KOPT-K1 (cell line): ENCODE results near the gene SLC25A13.

ENCODE experiments used
- H3K27ac ChIP-seq: fragments of 200-600 bp; sonication (generic); 2 replicates; pipeline ENCODE4 v1.5.1; 2016; ENCODE audit warnings: antibody characterized with exemption, mild to moderate bottlenecking, low read depth, low read length; ENCODE audit not compliant: poor library complexity, severe bottlenecking
- H3K36me3 ChIP-seq: fragments of 200-600 bp; sonication (generic); 2 replicates; pipeline ENCODE4 v1.5.1; 2017; ENCODE audit warnings: antibody characterized with exemption, mild to moderate bottlenecking, low read length, moderate library complexity; ENCODE audit not compliant: insufficient read depth
- H3K9me3 ChIP-seq: fragments of 200-600 bp; sonication (generic); 2 replicates; pipeline ENCODE4 v1.5.1; 2017; ENCODE audit warnings: antibody characterized with exemption, low read length, mild to moderate bottlenecking; ENCODE audit not compliant: insufficient read depth, poor library complexity, severe bottlenecking

SLC25A13 gene

DNA sequence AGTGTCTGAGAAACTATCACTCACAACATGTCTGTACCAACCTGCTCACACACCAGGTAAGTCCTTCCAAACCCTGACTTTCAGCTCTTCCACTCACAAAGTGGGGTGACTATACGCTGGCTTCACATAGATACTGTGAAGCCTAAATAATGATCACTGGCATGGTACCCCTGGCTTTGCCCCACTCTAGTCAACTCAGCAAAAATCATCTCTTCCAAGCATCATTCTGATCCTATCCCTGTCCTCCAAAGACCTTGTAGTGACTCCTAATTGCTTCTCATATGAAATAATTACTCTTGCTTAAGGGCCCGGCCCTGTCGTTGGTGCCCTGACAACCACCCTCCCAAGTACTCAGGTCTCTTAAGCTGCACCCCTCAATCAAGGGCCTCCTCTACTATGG lies 97.8 kb downstream of the SLC25A13 start:
- Histone ChIP-seq H3K36me3 (no peaks in the 10 kb centered on the region), H3K9me3 (no peaks in the 10 kb centered on the region), H3K27ac (no peak overlapping the region)

DNA sequence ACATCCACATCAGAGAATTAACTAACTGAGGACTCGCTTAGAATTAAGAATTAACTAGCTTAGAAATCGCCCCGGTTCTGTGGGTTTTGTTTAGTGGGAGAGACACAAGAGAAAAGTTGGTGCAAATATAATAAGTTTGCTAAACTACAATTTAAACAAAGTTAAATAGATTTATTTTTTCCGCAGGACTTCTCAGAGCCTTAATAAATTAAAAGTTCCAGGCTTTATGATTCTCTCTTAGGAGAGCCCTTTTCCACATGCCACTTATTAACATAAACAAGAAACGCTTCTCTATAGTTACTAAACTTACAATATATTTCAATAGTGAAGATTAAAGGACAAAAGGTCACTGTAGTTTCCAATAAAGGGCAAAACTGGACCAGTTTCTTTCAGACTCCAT lies 100.0 kb downstream of the SLC25A13 start:
- no peak overlapping the region for H3K27ac ChIP-seq

DNA sequence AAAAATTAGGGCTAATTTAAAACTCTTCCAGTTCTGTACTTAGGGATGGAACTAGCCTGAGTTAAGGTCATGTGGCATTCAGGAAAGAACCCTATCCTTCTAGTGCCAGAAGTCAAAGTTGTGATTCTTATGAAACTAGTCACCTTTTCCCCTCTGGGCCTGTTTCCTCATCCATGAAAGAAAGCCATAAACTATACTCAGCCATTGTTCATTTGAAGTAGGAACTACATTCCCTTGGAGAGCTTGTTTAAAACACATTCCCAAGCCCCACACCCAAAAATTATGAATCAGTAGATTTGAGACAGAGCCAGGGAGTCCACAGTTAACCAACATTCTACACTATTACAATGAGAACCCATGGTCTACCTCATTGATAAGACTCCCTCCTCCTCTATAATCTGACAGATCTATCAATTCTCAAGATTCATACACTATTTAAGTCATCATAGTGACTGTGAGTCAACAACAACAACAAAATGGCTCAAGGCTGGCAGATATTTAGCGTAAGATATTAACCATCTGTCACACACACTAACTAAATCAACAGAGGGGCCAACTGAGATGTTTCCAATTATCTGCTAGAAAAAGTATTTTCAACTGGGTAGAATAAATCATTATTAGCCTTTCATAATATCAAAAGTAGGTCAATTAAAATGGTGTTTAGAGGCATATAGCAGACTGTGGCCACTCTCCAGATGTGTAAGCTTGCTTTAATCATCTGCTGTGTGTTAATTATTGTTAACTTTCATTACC lies 102.3 kb downstream of the SLC25A13 start:
- no peak overlapping the region for H3K27ac ChIP-seq

More for the DNA sequence above, 100.0 kb downstream of the SLC25A13 start:
- Histone ChIP-seq H3K36me3 (no peaks in the 10 kb centered on the region), H3K9me3 (no peaks in the 10 kb centered on the region)

DNA sequence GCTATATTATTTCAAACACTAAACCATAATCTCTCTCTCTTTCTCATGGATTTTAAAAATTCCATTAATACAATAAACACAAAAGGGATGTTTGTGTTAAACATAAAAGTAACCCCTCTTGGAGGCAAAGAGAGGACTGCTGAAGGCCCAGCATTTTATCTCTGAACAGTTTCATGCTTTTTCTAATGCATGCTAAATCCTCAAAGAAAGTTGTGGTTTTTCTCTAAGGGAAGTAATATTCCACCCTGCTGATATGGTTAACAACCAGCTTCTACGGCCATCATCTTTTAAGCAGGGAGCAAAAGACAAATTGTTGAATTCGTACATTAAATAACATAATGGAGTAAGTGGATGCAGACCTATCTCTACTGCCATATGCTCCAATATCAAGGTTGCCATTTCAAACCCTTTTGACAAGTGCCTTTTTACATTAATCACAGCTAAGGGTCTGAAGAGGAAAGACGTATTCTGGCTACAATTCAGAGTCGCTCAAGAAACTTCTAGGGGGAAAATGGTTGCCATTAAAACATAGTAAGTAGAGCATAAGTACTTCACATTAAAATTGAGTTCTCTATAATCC lies 103.1 kb downstream of the SLC25A13 start:
- H3K27ac ChIP-seq, result no peak overlapping the region
- no peaks in the 10 kb centered on the region for H3K36me3 ChIP-seq
- H3K9me3 ChIP-seq, result no peaks in the 10 kb centered on the region

More for the DNA sequence above, 102.3 kb downstream of the SLC25A13 start:
- H3K9me3 ChIP-seq, result no peaks in the 10 kb centered on the region
- no peaks in the 10 kb centered on the region for H3K36me3 ChIP-seq

DNA sequence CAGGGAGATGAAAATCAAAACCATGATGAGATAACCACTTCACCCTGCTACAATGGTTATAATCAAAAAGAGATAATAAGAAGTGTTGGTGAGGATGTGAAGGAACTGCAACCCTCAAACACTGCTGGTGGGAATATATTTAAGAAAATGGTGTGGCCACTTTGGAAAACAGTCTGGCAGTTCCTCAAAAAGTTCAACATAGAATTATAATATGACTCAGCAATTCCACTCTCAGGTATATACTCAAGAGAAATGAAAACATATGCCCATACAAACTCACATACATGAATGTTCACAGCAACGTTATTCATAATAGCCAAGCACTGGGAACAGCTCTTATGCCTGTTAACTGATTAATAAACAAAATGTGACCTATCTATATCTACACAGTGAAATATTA lies 104.8 kb downstream of the SLC25A13 start:
- Histone ChIP-seq H3K9me3 (no peaks in the 10 kb centered on the region), H3K36me3 (no peaks in the 10 kb centered on the region), H3K27ac (no peak overlapping the region)

DNA sequence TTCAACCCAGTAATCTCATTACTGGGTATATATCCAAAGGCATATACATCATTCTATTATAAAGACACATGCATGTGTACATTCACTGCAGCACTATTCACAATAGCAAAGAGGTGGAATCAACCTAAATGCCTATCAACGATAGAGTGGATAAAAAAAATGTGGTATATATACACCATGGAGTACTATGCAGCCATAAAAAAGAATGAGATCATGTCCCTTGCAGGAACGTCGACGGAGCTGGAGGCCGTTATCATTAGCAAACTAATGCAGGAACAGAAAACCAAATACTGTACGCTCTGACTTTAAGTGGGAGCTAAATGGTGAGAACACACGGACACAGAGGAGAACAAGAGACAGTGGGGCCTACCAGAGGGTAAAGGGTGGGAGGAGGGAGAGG lies 105.5 kb downstream of the SLC25A13 start:
- Histone ChIP-seq H3K27ac (no peak overlapping the region), H3K36me3 (no peaks in the 10 kb centered on the region), H3K9me3 (no peaks in the 10 kb centered on the region)

DNA sequence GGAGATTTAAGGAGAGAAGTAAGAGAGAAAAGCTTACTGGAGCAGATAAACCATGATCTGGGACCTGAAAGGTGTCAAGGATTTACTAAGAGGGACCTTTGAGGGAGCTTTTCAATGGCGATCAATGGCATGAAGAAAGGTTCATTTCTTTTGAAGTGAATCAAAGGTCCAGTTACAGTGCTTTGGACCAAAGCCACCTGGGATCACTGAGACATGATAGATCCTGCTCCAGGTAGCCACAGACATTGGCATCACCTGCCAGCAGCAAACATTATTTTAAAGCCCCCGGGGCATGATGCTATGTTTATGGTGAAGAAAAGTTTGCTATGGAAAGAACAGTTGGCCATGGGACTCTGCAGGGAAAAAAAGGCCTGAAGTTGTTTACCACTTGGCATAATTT lies 109.4 kb downstream of the SLC25A13 start:
- Histone ChIP-seq H3K9me3 (no peaks in the 10 kb centered on the region), H3K27ac (no peak overlapping the region), H3K36me3 (no peaks in the 10 kb centered on the region)

DNA sequence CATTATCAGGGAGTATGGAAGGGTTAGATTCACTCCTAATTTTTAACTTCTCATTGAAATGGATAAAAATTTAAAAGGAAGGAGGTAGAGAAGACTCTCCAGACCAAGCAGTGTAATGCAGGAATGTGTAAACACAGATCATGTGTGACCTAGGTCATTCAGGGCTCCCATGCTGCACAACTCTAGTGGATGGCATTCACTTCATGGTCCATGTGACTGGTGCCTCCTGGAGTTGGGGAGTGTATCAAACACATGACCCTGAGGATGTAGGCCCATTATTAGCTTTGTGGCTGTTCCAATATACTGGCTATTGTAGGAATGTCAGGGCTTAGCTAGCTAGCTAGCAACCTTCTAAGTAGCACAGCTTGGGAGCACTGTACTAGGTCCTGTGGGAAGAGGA lies 109.9 kb downstream of the SLC25A13 start:
- Histone ChIP-seq H3K36me3 (no peaks in the 10 kb centered on the region), H3K27ac (no peak overlapping the region), H3K9me3 (no peaks in the 10 kb centered on the region)

DNA sequence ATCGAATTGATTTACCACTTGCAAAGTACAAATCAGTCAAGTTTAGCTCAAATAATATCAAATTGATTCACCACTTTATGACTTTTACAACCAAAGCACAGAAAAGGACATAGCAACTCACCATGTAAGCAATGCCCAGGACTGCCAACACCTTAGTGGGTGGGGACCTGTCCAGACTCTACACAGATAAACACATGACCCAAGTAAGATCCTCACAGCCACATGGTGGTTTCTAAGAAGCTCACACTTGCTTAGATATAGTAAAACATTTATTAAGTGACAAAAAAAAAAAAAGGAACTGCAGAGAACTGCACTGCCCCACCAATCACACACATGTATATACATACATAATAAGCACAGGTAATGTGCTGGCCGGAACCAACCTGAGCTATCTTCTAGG lies 116.2 kb downstream of the SLC25A13 start:
- no peaks in the 10 kb centered on the region for H3K36me3 ChIP-seq
- H3K9me3 ChIP-seq, result no peaks in the 10 kb centered on the region
- H3K27ac ChIP-seq, result no peak overlapping the region

DNA sequence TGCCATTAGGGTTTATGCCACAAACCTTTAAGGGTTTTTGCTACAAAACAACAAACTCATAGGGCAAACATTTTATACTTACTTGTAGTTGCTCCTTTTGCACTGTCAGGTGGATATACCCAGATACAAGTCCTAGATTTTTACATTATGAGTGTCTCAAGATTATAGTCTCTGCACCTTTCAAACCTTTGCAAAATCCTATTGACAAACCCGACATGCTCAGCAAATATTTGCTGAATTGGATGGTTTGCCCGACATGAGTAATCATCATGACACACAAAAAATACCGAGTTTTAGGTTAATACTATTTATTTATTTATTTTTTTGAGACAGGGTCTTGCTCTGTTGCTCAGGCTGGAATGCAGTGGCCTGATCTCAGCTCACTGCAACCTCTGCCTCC lies 117.3 kb downstream of the SLC25A13 start:
- H3K27ac ChIP-seq, result no peak overlapping the region
- H3K36me3 ChIP-seq, result no peaks in the 10 kb centered on the region
- no peaks in the 10 kb centered on the region for H3K9me3 ChIP-seq

DNA sequence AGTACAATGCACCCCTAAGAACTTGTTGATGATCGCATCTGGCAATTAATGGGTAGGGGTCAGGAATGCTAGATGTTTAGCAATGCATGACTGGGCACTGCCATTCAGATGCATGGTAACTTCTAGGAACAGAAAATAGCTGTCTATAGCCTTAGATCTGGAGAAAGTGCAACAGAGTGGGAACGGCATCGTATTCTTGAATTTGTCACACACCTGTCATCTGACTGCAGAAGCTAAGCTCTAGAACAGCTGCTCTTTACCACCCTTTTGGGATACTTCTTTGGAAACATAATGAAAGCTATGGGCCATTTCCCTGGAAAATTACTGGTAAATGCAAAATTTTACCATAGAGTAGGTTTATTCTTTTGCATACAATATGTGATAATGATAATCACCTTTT lies 118.1 kb downstream of the SLC25A13 start:
- no peaks in the 10 kb centered on the region for H3K36me3 ChIP-seq
- no peaks in the 10 kb centered on the region for H3K9me3 ChIP-seq
- no peak overlapping the region for H3K27ac ChIP-seq

DNA sequence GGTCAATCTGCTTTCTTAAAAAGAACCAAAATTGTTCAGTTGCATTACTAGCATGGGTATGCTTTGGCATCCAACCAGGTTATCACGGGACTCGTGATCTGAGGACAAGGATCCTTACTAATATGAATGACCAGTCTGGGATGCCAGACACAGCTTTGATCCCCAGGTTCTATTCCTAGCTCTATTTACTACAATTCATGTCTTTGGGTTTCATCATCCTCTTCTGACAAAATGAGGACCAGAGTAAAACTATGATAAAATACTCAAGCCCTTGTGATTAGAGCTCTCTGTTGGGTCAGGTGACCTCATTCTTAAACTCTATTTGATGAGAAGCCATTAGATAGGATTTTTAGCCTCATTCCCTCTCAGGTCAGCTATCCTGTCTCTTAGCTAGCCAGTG lies 119.8 kb downstream of the SLC25A13 start:
- H3K9me3 ChIP-seq, result no peaks in the 10 kb centered on the region
- H3K27ac ChIP-seq, result no peak overlapping the region
- H3K36me3 ChIP-seq, result no peaks in the 10 kb centered on the region

DNA sequence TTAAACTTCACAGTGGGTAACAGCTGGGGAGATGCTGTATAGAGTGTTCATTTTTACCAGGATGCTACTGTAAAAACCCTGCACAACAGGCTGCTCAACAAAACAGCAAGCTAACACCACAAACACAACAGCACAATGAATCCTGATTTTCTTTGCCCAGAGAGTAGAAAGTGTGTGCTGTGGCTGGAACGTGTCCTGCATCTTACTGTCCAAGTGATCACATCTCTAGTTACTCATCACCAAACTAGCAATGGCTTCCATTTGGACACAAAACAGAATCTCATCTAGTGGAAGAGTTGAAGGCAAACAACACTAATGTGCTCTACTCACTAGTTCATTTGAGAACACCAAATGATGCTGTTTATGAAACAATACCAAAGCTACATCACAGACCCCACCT lies 121.2 kb downstream of the SLC25A13 start:
- Histone ChIP-seq H3K36me3 (no peaks in the 10 kb centered on the region), H3K27ac (no peak overlapping the region), H3K9me3 (no peaks in the 10 kb centered on the region)

DNA sequence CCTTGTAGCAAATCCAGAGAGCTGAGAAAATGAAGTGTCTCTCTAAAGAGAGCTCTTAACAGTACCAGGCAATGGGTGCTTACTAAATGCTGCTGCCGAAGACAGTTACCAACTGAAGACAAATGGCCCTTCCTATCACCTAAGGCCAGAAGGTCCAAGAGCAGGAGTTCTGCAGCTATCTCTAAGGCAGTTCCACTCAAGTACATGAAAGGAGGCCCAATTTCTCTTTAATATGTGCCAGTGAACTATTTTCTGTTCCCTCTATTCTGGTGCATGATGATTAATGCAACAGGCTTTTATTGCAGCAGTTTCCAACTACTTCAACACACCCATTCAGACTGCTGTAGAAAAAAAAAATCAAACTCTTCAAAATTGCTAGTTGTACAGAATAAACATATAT lies 122.5 kb downstream of the SLC25A13 start:
- no peaks in the 10 kb centered on the region for H3K36me3 ChIP-seq
- no peak overlapping the region for H3K27ac ChIP-seq
- H3K9me3 ChIP-seq, result no peaks in the 10 kb centered on the region

DNA sequence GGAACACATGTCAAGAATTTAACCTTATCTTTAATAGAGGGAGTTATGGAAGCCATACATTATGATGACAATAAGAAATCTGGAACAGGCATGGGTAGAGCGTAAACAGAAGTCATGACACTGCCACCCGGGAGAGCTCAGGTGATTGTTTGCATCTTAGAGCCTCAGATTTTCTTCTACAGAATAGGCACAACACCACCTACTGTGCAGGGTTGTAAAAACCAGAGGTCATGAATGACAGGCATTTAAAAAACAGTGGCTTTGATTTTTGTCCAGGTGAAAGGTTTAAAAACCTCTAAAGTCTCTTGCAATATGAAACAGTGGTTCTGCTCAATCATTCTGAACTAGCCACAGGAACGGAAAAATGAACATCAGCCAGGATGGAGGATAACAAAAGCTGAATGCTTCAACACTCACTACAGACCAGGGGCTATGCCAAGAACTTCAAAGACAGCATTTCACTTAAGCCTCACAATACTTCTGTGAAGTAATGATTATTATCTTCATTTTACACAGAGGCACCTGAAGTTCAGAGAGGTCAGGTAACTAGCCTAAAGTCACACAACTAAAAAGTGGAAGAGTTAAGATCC lies 123.8 kb downstream of the SLC25A13 start:
- H3K27ac ChIP-seq, result no peak overlapping the region
- H3K9me3 ChIP-seq, result no peaks in the 10 kb centered on the region
- H3K36me3 ChIP-seq, result no peaks in the 10 kb centered on the region

DNA sequence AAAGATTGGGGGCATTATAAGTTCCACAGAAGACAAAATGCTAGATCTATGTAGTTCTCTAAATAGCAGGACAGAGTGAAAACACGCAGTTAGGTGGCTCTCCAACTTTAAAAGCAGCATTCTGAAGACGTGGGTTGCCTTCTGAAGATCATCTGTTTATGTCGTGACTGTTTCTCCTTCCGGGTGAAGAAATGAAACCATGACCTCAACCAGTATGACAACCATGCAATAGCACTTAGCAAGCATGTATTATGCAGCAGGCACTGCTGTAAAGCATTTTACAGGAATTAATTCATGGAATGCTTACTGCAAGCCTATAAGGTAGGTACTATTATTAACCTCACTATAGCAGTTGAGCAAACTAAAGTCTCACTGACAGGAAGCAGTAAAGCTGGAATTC lies 125.2 kb downstream of the SLC25A13 start:
- Histone ChIP-seq H3K27ac (no peak overlapping the region), H3K36me3 (no peaks in the 10 kb centered on the region), H3K9me3 (no peaks in the 10 kb centered on the region)
